HG02840 (cell line): ENCODE measurements around the gene PRKG2.
"Not testable (repeated sequence)": the region's sequence is repeated elsewhere in the genome, so short reads cannot be mapped to it uniquely, and the experiment has no call there.

Source experiments
- ATAC-seq: cut with Tn5 transposase; IDR thresholded peaks from one replicate; pipeline ENCODE4 v1.9.1; 2021; ENCODE audit warnings: mild to moderate bottlenecking, moderate library complexity, moderate number of reproducible peaks; ENCODE audit not compliant: unreplicated experiment, low FRiP score

PRKG2 gene

GRCh38 chr4:81164126-81164525, 50.9 kb downstream of the PRKG2 start:
- ATAC-seq, result no peak

- no peak for ATAC-seq
These were observed 52.1 kb downstream of the PRKG2 start for GRCh38 chr4:81162752-81163458.

- not testable (repeated sequence) for ATAC-seq
These were observed 61.2 kb downstream of the PRKG2 start for GRCh38 chr4:81153714-81154323.

GRCh38 chr4:81152839-81153713, 61.9 kb downstream of the PRKG2 start:
- ATAC-seq, result no peak

- no peak for ATAC-seq
These were observed 65.0 kb downstream of the PRKG2 start for GRCh38 chr4:81149976-81150375.

GRCh38 chr4:81148576-81148975, 66.4 kb downstream of the PRKG2 start:
- no peak for ATAC-seq

- ATAC-seq, result no peak
These were observed 68.6 kb downstream of the PRKG2 start for GRCh38 chr4:81146466-81146865.

- no peak for ATAC-seq
These were observed 71.8 kb downstream of the PRKG2 start for GRCh38 chr4:81143183-81143582.

- no peak for ATAC-seq
These were observed 72.3 kb downstream of the PRKG2 start for GRCh38 chr4:81142744-81143143.

GRCh38 chr4:81137894-81138293, 77.1 kb downstream of the PRKG2 start:
- no peak for ATAC-seq

- no peak for ATAC-seq
These were observed 77.6 kb downstream of the PRKG2 start for GRCh38 chr4:81137446-81137845.

- no peak for ATAC-seq
These were observed 78.7 kb downstream of the PRKG2 start for GRCh38 chr4:81136161-81136905.

GRCh38 chr4:81135501-81135900, 79.5 kb downstream of the PRKG2 start:
- no peak for ATAC-seq

- no peak for ATAC-seq
These were observed 83.5 kb downstream of the PRKG2 start for GRCh38 chr4:81131563-81131962.

GRCh38 chr4:81131066-81131465, 84.0 kb downstream of the PRKG2 start:
- ATAC-seq, result no peak

GRCh38 chr4:81130569-81130968, 84.5 kb downstream of the PRKG2 start:
- no peak for ATAC-seq

- ATAC-seq, result no peak
These were observed 95.0 kb downstream of the PRKG2 start for GRCh38 chr4:81120055-81120454.

GRCh38 chr4:81118086-81118485, 96.9 kb downstream of the PRKG2 start:
- no peak for ATAC-seq

GRCh38 chr4:81116566-81116965, 98.5 kb downstream of the PRKG2 start:
- ATAC-seq, result no peak

GRCh38 chr4:81113024-81113423, 102.0 kb downstream of the PRKG2 start:
- no peak for ATAC-seq

- ATAC-seq, result no peak
These were observed 105.7 kb downstream of the PRKG2 start for GRCh38 chr4:81109356-81109755.
